ACHN (cell line): ENCODE measurements around the gene SLC2A6.

ENCODE experiments used
- DNase-seq: peaks from one replicate; pipeline ENCODE4 v3.0.0-alpha.2; 2015
- in situ Hi-C: cut with HindIII; loops from 2 replicates; pipeline ENCODE4 v1.10.0; 2017; ENCODE audit warnings: low sequenced_read_pairs, low pct_ligation_motif_present, low pct_unique_long_range_greater_than_20kb

SLC2A6 gene

DNA sequence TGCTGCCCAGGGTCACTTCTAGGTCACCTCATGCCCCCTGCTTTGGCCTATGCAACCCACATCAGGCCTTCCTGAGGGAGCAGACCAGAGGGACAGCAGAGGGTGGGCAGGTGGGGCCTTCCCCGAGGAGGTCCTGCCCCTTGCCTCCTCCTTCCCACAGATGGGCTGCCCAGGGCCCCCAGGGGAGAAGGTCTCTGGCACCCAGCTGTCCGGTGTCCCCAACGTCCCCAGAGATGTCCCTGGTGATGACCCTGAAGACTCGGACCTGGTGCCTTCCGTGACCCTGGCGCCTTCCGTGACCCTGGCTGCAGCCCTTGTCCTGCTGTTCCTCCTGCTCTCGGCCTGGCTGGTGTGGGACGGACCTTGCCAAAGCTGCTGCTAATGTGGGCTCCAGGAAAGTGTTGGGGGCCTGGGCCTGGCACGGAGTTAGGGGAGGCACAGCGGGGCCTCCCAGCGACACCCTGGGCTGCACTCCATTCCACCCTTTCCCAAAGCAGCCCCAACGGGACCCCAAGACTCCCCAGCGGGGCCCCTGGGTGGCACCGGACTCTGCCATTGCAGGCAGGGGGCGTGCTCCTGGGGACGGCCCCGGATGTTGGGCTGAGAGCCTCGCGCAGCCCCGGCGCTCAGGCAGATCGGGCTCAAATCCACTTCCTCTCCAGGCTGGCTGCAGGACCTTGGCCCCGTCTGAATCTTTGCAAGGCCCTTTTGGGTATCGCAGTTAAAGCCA lies 6.8 kb upstream of the SLC2A6 start:
- in situ Hi-C loops = no loop called here
- DNase-seq = no peak

- in situ Hi-C loops = no loop called here
- no peak for DNase-seq
Observed at GRCh38 chr9:133484671-133485437, 6.0 kb upstream of the SLC2A6 start.

DNA sequence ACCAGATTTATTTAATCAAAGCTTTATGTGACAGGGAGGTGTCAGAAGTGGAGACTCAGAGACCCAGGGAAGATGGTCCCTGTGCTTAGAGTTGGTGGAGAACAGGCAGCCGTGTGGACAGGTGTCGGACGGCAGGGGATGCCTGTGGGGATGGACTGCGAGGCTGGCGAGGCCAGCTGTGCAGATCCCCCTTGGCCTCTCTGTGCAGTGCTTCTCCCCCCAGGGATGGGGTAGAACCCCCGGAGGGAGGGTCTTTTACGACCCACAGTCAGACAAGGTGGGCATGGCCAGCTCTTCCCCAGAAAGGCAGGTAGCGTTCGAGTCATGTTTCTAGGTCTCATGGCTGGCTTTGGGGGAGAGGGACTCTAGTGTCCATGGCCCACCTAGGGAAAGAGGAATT lies 4.7 kb upstream of the SLC2A6 start:
- in situ Hi-C loops = no loop called here
- DNase-seq = no peak

DNA sequence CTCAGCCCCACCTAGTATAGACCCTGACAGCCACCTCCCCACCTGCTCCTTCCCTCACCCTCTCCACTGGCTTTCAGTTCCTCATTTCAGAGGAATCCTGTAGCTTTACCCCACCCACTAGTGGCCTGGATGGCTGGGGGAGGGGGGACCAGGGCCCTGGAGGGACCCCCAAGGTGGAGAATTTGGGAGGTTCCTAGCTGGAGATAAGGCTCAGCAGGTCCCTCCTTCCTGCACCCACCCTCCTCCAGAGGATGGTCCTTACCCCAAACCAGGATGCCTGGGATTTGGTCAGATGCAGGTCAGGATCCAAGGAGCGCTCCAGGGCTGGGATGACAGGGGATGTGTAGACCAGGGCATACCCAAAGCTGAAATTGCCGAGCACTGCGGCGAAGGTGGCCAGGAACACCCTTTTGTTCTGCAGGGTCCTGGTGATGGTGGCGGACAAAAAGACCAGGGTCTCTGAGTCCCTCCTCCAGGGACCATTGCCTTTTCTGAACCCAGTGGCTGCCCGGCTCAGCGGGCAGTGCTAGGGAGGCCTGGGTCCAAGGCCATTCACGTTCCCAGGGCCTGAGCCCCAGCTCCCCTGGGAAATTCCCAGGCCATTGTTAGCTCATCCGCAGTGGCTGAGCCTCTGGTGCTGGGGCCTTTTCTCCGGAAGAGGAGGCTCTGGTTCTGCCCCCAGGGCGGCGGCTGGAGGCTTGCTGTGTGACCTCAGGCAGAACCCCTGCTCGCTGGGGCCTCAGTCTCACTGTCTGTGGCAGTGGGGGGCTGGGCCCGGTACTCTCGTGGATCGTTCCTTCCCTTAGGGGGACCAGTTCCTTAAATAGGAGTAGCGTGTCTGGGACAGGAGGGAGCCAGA lies 678 bp downstream of the SLC2A6 start:
- in situ Hi-C loops = no loop called here
- DNase-seq = peak; percentile 14

- in situ Hi-C loops = no loop called here
- no peak for DNase-seq
Observed at GRCh38 chr9:133477461-133477860, 1.4 kb downstream of the SLC2A6 start.

DNA sequence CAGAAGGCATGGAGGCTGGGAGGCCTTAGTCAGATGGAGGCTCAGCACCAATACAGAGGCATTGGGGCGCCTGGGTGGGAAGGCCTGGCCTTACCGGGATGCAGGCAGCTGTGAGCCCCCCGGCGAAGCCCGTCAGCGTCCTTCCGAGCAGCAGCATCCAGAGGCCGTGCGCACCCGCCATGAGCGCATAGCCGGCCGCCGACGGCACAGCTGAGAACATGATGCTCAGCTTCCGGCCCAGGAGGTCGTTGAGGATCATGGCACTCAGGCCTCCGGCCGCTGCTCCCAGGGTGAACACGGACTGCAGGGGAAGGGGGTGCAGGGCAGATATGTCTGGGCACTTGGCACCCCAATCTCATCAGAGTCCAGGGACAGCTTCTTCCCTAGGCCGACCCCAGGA lies 2.0 kb downstream of the SLC2A6 start:
- in situ Hi-C loops = no loop called here
- no peak for DNase-seq

DNA sequence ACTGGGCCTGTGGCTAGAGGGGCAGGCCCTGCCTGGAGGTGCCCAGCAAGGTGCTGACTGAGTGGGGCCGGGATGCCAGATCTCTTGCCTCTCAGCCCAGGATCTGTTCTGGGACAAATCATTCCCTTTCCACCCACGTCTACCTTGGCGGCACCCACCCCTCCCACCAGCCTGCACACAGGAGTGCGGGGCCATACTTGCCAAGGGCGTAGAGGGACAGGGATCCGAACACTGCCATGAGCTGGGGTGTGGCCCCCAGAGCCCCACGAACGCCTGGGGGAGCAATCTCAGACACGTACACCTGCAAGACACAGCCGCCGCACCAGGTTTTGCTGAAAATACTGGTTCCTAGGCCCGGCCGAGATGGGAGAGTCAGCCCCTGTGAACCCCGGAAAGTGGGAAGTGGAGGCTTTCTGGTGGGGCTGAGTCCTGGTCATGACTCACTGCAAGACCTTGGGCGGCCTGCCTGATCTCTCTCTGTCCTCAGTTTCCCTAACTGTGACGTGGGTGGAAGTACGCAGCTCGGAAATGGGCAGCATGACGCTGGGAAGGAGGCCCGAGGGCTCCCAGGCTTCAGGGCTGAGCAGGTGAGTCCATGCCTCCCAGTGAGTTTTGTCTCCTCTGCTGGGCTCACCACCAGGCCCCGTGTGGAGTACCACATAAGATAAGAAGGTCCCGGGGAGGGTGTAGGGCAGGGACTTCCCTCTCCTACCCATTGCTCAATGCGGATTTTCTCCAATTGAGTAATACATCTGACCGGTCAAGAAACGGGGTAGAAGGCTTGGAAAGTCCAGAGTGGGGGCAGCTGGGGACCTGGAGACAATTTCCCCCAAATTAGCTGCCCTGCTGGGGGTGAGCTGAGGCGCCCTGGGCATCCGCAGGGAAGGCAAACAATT lies 2.6 kb downstream of the SLC2A6 start:
- in situ Hi-C loops = no loop called here

GRCh38 chr9:133475292-133476012 lies 3.4 kb downstream of the SLC2A6 start:
- DNase-seq = no peak
- in situ Hi-C loops = no loop called here

More for the DNA sequence above, 2.6 kb downstream of the SLC2A6 start:
- DNase-seq = no peak

GRCh38 chr9:133474853-133475252 lies 4.0 kb downstream of the SLC2A6 start:
- in situ Hi-C loops = no loop called here
- no peak for DNase-seq

GRCh38 chr9:133474215-133474614 lies 4.7 kb downstream of the SLC2A6 start:
- DNase-seq = no peak

DNA sequence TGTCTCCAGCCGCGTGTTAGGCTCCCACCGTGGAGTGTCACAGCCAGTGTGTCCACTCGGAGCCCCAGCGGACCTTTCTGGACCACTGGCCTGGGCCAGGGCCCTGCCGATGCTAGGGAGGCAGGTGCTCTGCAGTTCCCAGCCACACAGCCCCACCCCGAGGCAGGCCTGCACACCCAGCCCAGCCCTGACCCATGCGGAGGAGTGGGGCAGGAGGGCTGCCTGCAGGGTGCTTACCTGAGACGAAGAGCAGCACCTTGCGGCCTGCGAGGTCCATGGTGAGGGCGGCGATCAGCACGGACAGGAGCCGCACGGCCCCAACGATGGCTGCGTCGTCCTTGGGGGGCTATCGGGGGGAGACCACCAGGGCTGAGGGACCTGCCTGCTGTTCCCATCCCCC lies 5.2 kb downstream of the SLC2A6 start:
- no peak for DNase-seq
- in situ Hi-C loops = no loop called here

More at GRCh38 chr9:133474215-133474614, 4.7 kb downstream of the SLC2A6 start:
- in situ Hi-C loops = no loop called here

DNA sequence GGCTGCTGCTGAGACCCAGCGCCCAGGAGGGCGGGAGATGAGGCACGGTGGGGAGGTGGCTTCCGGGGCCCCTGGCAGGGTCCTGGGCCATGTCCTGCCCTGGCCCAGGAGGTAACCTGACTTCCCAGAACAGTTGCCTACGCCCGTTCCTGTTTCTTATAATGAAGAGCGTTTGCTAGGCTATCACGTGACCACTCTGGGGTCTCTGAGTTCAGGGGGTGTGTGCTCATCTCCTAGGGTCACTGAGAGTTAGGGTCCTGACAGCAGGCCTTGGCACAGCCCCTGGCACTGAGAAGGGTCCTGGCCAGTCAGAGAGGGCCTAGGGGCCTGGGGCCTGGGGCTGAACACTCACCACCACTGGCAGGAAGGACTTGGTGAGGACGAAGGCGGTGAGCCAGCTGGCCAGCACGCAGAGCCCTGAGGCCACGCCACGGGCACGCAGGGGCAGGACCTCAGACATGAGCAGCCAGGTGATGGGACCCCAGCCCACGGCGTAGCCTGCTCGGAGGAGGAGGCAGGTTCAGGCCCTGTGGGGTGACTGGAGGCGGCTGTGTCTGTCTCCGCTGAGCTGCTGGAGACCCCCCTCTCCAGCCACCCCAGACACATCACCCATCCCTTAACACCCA lies 6.0 kb downstream of the SLC2A6 start:
- in situ Hi-C loops = no loop called here
- no peak for DNase-seq

DNA sequence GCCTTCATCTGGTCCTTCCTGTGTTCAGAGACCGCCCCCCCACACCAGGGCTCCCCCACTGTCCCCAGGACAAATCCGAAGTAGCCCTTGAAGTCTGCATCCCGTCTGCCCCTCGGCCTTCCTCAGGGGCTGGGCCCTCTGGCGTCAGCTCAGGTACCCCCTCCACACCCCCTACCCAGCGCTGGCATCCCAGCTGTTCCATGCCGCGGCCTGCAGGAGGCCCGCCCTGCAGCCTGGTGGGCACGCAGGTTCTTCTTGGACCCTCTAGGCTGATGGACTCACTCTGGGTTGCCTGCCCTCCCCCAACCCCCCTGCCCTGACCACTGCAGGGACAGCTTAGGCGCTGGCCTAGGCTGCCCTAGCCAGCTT lies 6.6 kb downstream of the SLC2A6 start:
- no peak for DNase-seq
- in situ Hi-C loops = no loop called here

DNA sequence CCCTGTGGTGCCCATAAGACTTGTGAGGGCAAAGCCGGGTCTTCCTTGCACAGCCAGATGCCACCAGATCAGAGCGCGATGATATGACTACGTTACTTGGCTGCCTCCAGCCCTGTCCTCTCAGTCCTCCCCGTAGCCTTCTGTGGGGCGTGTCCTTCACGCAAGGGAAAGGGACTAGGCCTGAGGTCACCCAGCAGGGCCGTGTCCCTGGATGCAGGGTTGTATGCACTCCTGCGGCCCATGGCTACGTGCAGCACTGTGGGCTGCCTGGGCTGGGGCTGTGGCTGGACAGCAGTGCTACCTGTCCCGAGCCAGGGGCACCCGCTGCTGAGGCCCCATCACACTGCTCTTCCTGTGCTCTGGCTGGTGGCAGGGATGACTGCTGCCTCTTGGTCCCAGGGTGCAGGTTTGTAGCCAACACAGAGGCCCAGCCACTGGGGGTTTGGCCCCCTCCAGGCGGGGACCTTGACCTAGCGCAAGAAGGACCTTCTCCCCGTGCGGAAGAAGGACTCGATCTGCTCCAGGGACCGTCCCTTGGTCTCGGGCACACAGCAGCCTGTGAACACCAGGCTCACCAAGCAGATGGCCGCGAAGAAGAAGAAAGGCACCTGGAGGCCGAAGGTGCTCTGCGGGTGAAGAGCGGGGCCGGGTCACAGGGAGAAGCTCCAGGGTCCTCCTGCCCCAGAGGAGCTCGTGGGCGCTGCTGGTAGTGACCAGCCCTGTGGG lies 7.2 kb downstream of the SLC2A6 start:
- in situ Hi-C loops = no loop called here
- DNase-seq = no peak

DNA sequence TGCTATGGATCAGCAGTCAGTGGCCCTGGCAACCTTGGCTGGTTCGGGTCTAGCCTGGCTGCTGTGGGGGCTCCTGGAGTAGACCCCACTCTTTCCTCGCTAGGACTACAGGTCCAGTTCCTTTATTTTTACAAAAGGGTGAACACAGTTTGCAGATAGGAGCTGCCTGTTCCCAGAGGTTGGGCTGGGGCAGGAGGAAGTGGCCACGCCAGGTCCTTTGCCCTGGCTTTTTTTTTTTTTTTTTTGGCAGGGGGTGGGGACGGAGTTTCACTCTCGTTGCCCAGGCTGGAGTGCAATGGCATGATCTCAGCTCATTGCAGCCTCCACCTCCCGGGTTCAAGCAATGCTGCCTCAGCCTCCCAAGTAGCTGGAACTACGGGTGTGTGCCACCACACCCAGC lies 7.9 kb downstream of the SLC2A6 start:
- DNase-seq = no peak
- in situ Hi-C loops = no loop called here

GRCh38 chr9:133470427-133470924 lies 8.4 kb downstream of the SLC2A6 start:
- no peak for DNase-seq
- in situ Hi-C loops = no loop called here
